GM21360 (cell line): ENCODE measurements around the gene MAMLD1.

Source experiments
- ATAC-seq: cut with Tn5 transposase; IDR thresholded peaks from one replicate; pipeline ENCODE4 v1.9.1; 2021; ENCODE audit warnings: mild to moderate bottlenecking, moderate library complexity; ENCODE audit not compliant: unreplicated experiment

MAMLD1 gene

DNA sequence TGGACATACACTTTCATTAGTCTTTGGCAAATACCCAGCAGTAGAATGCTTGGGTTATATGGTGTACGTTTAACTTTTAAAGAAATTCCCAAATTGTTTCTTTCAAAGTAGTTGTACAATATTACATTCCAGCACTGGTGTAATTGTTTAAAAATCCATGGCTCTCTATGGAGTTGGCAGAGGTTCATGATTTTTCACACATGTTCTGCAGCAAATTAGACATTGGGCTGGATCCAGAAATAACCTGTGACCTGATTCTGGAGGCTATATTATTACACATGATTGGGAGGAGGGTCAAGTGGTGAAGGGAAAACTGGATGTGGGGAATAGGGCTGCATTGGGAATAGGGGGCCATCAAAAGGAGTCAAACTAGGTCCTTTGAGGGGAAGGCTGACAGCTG lies 41.9 kb downstream of the MAMLD1 start:
- ATAC-seq = no peak

DNA sequence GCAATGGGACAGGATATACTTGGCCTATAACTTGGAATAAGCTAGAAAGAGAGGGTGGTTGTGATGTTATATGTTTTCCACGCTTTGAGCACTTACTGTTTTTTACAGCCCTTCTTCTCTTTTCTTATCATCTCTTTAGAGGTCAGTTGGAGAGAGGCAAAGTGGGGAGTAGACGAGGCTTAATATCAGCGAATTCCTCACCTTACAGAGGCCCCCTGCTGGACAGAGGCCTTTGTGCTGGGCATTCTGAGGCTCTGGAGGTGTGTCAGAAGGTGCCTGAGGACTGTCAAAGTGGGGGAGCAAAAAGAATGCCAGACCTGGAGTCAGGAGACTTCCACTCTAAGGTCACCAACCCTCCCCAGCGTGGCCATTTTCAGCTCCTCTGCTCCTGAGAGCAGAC lies 42.5 kb downstream of the MAMLD1 start:
- no peak for ATAC-seq

DNA sequence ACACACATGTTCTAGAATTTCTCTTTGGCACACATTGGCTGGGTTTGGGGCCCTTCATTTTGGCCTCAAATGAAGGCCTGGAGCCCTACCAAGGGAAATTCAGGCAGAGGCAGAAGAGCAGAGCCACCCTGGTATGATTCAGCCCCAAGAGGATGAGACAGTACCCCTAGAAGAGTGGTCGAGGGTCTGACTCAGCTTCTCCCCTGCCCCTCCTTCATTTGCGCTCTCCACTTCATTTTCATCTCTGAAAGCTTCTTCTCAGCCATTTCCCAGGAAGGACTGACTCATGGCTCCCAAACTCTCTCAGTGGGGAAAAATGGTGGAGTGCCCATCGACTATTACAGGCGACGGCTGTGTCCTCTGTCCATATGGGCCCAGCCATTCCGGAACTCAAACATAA lies 43.5 kb downstream of the MAMLD1 start:
- ATAC-seq = no peak

DNA sequence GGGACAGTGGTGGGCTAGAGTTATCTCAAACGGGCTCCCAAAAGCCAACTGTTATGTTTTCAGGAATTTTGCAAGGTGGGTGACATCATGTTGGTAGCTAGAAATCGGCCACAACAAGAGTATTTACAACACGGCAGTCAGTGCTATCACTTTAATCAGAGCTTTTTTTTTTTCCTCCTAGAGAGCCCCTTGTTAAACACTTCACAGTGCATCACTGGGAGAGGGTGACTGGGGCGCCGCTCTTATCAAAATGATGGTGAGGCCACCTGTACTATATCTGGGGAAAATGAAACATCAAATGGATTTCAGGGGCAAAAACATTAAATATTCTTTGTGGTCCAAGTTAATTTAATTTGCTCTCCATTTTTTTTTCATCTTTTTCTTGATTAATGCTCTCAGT lies 44.9 kb downstream of the MAMLD1 start:
- ATAC-seq = no peak

DNA sequence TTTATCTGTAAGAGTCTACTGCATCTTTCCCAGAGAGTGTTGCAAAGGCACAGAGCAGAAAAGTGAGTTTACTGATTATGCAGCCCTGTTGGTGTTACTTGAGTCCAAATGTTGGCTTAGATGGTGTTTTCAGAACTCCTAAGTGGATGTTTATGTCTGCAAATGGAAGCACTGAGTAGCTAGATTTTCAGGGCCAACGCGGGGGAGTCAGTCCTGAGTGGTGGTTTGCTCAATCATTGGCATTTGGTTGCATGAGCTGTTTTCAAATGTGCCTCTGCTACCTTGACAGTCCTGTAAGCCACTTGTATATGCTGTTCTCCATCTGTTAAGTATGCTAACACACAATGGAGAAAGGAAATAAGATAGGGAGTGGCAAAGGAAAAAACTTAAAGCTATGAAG lies 45.4 kb downstream of the MAMLD1 start:
- no peak for ATAC-seq

DNA sequence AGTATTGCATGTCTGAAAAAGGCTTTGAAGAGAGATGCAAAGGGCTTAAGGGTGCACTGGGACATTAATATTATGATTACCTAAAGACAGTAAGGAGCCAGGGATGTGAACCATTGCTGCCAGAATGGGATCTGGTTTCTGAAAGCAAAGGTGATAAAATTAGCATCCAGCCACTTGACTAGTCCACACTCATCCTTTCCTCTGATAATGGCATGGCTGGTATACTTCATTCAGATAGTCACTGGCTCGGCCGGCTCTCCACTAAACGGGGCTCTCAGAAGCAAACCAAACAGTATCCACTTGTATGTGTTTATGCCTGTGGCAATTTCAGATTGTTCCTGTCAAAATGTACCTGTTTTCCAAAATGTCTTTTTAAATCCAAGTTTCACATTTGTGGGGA lies 46.4 kb downstream of the MAMLD1 start:
- no peak for ATAC-seq

DNA sequence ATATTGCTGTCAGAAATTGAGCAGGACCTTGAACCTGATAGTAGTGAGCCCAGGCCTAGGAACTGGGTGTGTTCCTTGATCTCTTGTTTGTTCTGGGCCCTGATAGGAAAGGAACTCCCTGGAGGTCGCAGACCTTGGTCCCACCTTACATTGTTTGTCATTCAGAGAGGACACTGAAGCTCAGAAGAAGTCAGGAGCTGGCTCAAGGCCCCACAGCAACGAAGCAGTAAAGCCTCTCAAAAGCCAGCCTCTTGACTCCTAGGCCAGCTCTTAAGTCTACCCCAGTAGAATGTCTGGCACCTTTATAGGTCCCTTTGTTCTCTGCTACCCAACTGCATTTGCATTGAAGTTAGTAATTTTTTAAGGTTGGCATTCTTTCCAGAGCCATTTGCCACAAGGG lies 46.8 kb downstream of the MAMLD1 start:
- ATAC-seq = no peak

DNA sequence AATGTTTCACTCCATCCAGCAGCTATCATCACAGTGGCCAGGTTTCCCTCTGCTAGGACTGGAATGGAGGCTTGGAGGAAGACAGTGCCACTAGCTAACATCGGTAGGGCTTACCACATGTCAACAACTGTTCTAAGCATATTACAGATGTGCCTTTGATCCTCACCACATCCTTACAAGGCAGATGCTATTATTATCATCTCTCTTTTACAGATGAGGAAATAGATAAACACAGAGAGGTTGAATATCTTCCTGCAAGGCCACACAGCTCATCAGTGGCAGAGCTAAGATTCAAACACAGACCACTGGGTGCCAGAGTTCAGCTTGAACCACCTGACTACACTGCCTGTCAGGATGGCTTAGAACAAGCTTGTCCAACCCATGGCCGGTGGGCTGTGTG lies 47.4 kb downstream of the MAMLD1 start:
- no peak for ATAC-seq

DNA sequence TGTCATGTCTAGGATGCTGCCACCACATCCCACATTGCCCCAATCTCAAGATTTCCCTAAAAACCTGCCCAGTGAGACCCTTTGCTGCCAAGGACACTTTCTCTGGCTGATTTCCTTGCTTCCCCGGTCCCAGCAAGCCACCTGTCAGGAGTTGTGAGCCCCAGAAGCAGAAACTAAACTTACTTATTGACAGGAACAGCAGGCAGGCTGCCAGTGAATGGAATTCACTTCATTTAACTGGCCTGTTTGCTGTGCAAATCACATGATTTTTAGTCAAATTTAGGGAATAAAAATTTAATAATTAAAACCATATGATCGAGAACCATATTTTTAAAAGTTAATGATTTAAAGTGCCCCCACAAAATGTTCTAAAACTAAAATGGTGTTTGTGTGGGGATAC lies 48.5 kb downstream of the MAMLD1 start:
- ATAC-seq = no peak

DNA sequence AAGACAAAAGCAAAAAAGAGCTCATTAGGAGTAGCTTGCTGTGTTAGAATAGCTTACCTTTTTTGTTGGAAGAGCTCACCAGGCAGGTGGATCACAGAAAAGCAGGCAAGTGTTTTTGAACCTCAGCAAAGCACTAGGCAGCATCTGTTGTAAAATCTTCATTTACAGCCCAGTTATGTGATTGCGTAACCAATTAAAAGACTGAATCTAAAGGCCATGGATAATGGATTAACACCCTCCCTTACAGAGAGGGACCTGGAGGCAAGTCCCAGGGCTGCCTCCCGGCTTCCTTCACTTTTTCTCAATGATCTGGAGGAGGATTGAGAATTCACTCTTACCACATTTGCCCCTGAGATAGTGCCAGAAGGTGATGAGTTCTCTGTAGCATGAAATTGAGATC lies 51.1 kb downstream of the MAMLD1 start:
- no peak for ATAC-seq

DNA sequence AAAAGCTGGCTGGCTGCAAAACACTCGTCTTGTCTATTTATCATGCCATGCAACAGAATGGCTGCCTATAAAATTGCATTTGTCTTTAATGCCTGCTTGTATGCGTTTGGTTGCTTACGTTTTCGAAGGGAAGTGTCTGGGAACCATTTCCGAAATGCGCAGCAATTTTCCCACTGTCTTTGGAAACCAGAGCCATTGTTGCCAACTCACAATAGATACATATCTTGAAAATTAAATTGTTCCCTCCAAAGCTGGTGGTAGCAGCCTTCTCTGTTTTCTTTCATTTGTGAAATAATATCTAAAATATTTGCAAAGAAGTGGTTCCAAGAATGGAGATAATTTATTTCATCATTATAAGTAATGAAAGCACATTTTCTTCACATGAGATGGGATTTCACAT lies 53.4 kb downstream of the MAMLD1 start:
- no peak for ATAC-seq

DNA sequence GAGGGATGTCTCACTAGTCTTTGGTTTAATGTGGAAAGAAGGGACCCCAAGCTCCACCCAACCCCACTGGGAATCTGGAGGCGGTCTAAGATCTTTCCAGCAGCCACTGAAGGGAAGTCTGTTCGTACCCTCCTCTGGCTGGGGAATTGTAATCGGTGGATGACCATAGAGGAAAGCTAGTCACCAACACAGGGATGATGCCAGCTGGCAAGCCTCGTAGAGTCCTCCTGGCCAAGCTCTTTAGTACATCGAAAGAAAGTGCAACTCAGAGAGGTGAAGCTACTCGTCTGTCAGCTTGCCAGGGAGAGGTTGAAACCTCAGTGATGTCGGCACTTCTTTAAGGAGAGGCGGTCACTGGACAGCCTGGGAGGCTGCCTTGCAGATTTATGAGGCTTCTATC lies 58.7 kb downstream of the MAMLD1 start:
- ATAC-seq = no peak

DNA sequence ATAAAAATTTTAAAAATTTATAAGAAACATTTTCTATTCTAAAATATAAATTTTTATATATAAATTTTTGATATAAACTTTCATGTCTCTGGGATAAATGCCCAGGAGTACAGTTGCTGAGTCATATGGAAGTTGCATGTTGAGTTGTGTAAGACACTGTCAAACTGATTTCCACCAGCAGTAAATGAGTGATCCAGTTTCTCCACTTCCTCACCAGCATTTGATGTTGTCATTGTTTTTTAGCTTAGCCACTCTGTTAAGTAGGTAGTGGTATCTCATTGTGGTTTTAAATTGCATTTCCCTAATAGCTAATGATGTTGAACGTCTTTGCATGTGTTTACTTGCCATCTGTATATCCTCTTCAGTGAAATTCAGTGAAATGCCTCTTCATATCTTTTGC lies 66.5 kb downstream of the MAMLD1 start:
- ATAC-seq = no peak

DNA sequence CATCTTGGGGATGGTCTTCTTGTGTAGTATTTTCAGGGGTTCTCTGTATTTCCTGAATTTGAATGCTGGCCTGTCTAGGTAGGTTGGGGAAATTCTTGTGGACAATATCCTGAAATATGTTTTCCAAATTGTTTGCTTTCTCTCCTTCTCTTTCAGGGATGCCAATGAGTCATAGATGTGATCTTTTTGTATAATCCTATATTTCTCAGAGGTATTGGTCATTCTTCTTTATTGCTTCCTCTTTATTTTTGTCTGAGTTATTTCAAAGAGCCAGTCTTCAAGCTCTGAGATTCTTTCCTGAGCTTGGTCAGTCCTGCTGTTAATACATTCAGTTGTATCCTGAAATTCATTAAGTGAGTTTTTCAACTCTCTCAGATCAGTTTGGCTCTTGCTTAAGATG lies 73.1 kb downstream of the MAMLD1 start:
- no peak for ATAC-seq

DNA sequence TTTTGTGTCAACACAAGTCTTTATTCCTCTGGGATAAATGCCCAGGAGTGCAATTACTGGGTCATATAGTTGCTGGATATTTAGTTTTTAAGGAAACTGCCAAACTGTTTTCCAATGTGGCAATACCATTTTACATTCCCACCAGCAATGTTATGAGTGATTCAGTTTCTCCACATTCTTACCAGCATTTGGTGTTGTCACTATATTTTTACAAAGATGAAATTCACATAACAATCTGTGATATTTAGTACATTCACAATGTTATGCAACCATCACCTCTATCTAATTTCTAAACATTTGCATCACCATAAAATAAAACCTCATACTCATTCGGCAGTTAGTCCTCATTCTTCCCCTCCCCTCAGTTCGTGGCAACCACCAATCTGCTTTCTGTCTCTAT lies 75.0 kb downstream of the MAMLD1 start:
- ATAC-seq = no peak

DNA sequence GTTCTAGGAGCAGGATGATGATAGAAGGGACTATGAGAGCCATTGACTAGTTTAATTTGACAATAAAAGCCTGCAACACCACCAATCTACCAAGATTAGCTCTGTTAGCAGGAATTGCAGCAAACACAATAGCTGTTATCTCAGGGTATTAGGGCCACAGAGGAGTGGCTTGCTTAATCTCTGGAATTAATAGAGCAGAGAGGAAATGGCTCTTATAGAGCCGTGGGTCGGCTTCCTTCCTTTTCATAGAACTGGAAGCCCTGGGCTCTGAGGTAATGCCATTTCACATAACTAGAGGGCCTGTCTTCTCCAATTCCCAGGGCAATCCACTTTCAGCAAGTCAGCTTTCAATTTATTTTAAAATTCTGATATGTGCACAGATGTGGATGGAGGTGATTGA lies 83.0 kb downstream of the MAMLD1 start:
- ATAC-seq = no peak

DNA sequence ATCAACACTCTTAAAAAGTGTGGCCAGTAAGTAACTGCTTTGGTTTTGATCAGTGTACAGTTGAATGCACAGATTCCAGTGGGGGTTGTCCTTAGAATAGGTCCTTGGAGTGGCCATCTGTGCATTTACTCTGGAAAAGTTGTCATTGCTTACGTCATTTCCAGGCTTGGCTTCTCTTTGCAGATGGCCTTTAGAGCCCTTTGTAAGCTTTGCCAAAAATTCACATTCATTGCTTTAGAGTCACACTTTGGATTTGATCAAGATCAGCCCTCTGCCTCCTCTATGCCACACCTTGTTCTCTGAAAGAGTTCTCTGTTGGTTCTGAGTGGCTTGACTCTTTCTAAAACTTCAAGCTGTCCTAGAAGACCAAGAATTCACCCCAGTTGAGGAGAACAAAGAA lies 83.9 kb downstream of the MAMLD1 start:
- ATAC-seq = no peak

DNA sequence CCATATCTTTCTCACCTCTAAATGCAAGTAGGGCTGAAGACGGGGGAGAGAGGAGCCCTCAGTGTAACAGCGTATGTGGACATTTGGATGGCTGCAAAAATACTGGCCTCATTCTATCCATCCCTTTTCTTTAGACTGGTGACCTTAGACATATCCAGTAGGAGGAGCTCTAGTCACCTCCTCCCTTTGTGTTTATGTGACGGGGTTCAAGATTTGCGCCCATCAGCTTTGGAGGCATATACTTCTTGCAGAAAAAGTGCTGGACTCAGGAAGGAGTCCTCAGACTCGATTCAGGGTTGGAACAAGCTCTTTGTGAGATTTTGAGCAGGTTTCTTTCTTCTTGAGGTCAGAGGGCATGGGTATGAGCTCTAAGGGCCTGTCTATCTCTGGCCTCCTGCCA lies 86.2 kb downstream of the MAMLD1 start:
- no peak for ATAC-seq

DNA sequence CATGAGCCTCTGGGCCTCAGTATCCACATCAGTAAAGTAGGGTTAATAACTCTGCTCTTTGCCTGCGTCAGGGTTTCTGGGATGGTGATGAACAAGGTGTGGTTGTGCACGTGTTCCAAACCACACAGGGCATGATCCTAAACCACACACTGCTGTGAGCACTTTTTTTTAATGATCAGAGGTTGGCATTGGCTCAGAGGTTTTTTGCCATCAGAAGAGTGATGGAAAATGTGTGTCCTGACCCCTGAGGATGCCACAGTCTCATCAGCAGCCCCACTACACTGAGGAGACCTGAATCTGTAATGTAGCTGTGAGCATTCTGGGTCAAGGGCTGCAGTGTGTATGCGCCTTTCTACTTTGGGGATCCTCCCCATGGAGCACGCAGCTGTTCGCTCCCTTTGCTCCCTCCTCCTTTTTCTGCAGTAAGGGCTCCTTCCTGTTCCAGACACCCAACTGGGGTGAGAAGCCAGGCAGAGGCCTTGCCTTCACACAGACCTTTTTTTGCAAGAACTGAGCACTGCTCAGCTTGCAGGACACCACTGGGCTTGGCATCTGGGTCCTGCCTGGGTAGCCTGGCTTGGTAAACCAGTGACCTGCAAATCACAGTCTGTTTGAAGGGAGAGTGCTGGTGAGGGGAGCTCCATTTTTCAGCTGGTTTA lies 87.5 kb downstream of the MAMLD1 start:
- ATAC-seq = no peak

DNA sequence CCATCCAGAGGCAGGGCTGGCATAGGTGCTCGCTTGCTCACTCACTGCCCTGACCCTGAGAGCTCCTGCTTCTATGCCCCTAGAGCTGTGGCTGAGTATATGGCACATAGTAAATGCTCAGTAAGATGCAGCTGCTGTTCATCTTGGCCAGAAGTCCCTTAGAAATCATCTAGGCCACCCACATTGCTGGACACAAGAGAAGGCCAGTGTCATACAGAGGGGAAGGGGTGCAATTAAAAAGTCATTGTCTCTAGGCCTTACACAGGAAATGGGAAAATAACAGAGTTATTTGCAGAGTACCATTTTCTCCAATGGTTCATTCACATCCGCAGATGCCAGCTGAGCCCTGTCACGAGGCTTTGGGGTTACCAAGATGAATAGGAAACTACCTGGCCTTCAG lies 88.8 kb downstream of the MAMLD1 start:
- ATAC-seq = no peak

DNA sequence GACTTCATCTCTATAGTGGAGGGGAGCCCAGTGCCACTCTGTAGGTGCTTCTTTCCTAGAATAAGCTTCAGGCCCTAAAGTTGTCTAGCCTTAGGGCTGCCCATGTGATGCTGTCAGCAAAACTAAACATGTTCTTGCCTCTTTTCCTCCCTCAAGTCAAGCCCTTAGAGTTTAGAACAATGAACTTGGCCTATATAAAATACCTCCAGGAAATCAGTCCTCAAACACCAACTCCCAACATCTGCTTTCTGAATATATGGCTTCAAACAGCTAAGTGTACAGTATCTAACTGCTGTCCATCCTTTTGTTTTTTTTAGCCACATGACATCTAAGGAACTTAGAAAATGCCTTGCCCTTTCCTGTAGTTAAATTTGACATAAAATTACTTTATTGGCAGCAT lies 91.0 kb downstream of the MAMLD1 start:
- no peak for ATAC-seq

DNA sequence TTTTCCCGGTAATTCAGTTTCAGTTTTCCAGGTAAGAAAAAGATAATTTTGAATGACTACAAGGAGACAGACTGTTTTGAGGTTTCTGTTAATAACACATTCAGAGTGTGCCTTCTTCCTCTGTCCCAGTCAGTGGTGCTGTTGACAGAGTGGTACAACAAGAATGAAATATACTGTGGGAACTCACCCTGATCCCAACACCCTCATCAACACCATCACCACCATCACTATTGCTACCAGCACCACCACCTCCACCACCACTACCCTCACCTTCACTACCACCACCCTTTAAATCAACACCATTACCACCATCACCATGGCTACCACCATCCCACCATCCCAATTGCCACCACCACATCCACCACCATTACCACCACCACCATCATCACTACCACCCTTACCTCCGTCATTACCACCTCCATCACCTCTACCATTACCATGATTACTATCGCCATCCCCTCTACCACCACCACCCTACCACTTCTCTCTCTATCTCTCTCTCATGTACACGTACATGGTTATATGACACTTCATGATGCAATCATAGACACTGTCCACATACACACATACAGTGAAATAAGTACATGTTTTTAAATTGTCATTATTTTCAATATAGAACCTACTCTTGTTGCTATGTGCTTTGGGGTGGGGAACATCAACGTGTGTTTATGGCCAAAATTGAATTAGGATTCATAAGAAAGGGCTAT lies 91.5 kb downstream of the MAMLD1 start:
- ATAC-seq = no peak

DNA sequence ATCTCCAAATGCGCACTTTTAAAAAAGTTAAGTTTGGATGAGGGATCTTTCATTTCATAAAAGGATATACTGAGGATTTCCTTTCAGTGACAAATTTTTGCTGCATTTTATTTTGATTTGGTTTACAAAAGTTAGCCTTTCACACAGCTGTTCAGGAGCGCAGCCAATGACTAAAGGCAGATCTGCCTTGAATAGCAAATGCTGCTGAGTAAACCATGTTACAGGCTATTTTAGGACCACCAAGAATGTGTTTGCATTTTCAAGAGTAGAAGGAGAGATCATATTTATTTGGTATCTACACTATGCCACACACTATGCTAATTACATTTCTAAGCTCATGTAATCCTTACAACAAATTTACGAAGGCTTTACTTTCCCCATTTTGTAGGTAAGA lies 92.1 kb downstream of the MAMLD1 start:
- no peak for ATAC-seq
